AG04449 (cell line): Measurements from ENCODE around the gene NCAM1.

Experiments used
- CTCF ChIA-PET: fragments of 350-600 bp; formaldehyde crosslinking; extraction: SDS; loops from one replicate; lab custom pipeline; 2021; ENCODE audit warnings: antibody characterized with exemption; lab: Yijun Ruan, JAX
- POLR2A ChIA-PET: fragments of 400-600, 350-600 bp; formaldehyde crosslinking; extraction: SDS; loops from one replicate; lab custom pipeline; 2020; ENCODE audit warnings: antibody characterized with exemption, inconsistent platforms; lab: Yijun Ruan, JAX
- DNase-seq: peaks from one replicate; pipeline ENCODE4 v3.0.0-alpha.2; 2010; ENCODE audit warnings: low read depth, low spot score
- H3K4me3 ChIP-seq: 2 replicates; pipeline ENCODE4 v1.5.1; 2011; ENCODE audit warnings: low read depth, mild to moderate bottlenecking, control low read depth, low read length
- TF ChIP-seq, protein P1 (sequence below): IDR thresholded peaks from one replicate; pipeline ENCODE4 v1.5.1; 2011; ENCODE audit warnings: mild to moderate bottlenecking, moderate library complexity, low read length, control low read depth, inconsistent platforms; ENCODE audit not compliant: insufficient read depth; ENCODE audit errors: missing control alignments

Gene NCAM1

DNA sequence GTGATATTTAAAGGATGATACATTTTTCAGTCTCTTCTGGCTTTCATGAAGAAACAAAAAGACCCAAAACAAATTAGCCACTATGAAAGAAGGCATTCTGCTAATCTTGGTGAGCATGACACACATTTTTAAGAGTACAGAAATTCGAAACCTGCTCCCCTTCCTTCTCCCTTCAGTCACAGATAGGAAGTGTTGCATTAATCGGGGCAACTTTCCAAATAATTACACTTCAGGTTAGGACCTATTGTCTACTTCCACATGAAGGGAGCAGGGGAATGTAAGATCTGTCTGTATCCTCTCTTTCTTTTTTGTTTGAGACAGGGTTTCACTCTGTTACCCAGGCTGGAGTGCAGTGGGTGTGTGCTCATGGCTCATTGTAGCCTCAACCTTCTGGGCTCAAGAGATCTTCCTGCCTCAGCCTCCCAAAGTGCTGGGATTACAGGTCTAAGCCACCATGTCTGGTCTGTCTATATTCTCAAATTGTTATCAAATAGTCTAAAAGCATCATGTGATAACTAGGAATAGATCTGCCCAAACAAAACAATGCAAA lies 45.8 kb downstream of the NCAM1 start:
- no peak for DNase-seq
- ChIA-PET POLR2A (no interaction called here), CTCF (no interaction called here)
- H3K4me3 ChIP-seq = no peak overlapping the region
- TF ChIP-seq, protein P1, sequence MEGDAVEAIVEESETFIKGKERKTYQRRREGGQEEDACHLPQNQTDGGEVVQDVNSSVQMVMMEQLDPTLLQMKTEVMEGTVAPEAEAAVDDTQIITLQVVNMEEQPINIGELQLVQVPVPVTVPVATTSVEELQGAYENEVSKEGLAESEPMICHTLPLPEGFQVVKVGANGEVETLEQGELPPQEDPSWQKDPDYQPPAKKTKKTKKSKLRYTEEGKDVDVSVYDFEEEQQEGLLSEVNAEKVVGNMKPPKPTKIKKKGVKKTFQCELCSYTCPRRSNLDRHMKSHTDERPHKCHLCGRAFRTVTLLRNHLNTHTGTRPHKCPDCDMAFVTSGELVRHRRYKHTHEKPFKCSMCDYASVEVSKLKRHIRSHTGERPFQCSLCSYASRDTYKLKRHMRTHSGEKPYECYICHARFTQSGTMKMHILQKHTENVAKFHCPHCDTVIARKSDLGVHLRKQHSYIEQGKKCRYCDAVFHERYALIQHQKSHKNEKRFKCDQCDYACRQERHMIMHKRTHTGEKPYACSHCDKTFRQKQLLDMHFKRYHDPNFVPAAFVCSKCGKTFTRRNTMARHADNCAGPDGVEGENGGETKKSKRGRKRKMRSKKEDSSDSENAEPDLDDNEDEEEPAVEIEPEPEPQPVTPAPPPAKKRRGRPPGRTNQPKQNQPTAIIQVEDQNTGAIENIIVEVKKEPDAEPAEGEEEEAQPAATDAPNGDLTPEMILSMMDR = no peak

- POLR2A ChIA-PET = no interaction called here
- DNase-seq = no peak
- H3K4me3 ChIP-seq = no peak overlapping the region
- CTCF ChIA-PET = no interaction called here
- TF ChIP-seq, protein P1 = no peak
Observed at GRCh38 chr11:113014262-113015097, 53.3 kb downstream of the NCAM1 start.

DNA sequence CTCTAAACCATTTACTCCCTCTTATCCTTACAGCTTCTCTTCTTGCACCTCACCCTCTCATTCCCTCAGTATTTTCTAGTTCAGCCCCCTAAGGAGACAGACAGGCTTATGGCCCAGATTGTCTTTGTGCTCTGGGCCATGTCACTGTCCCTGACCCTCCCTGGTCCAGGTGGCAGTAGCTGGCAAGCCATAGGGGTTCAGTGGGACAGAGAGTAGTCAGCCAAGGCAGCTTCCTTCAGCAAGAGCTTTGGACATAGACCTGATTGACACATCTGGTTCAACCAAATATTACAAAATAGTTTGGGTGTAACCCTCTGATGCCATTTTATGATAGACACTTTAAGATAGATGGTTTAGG lies 53.9 kb downstream of the NCAM1 start:
- no peak for DNase-seq
- TF ChIP-seq, protein P1 = no peak
- no peak overlapping the region for H3K4me3 ChIP-seq

DNA sequence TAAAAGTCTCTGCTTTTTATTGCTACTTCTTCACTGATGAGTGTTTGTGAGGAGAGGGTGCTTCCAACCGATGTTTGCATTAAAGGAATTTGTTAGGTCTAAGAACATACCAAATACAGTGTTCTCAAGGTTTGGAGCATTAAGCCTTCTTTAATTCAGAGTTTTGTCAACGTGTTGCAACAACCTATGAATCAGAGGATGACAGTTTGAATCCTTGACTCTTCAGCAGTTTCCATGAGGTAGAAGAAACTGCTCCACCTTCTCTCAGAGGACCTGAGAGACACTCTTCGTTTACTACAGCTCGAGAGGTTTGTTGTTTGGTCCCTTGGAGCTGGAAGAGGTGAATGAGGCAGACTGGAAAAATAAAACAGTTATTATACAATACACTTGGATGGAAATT lies 55.7 kb downstream of the NCAM1 start:
- TF ChIP-seq, protein P1 = no peak
- POLR2A ChIA-PET = no interaction called here
- DNase-seq = no peak
- H3K4me3 ChIP-seq = no peak overlapping the region
- CTCF ChIA-PET = no interaction called here

More for the DNA sequence above, 53.9 kb downstream of the NCAM1 start:
- POLR2A ChIA-PET = no interaction called here
- CTCF ChIA-PET = no interaction called here

- no peak overlapping the region for H3K4me3 ChIP-seq
- TF ChIP-seq, protein P1 = no peak
- ChIA-PET CTCF (no interaction called here), POLR2A (no interaction called here)
- DNase-seq = no peak
Observed at GRCh38 chr11:113018913-113019312, 57.7 kb downstream of the NCAM1 start.

DNA sequence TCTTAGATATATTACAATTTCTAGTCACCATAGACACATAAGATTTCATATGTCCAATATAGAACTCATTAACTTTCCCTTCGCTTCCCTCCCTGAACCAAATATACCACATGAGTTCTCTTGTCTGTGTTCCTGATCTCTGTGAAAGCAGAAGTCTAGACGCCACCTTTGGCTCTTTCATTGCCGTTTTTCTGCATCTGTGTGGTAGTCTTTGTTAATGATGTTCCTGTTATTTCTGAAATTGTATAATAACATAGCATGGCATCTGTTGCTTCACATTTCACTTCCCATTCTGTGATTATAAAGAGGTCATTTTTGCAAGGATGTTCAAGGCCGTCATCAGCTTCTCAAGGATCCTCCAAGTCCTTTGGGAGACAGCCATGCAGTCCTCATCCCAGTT lies 58.5 kb downstream of the NCAM1 start:
- no peak overlapping the region for H3K4me3 ChIP-seq
- TF ChIP-seq, protein P1 = no peak
- ChIA-PET CTCF (no interaction called here), POLR2A (no interaction called here)
- DNase-seq = no peak
